ENCODE results near the gene SYNDIG1.
"Not testable (repeated sequence)": the region's sequence is repeated elsewhere in the genome, so short reads cannot be mapped to it uniquely, and the experiment has no call there.

The SYNDIG1 gene

DNA sequence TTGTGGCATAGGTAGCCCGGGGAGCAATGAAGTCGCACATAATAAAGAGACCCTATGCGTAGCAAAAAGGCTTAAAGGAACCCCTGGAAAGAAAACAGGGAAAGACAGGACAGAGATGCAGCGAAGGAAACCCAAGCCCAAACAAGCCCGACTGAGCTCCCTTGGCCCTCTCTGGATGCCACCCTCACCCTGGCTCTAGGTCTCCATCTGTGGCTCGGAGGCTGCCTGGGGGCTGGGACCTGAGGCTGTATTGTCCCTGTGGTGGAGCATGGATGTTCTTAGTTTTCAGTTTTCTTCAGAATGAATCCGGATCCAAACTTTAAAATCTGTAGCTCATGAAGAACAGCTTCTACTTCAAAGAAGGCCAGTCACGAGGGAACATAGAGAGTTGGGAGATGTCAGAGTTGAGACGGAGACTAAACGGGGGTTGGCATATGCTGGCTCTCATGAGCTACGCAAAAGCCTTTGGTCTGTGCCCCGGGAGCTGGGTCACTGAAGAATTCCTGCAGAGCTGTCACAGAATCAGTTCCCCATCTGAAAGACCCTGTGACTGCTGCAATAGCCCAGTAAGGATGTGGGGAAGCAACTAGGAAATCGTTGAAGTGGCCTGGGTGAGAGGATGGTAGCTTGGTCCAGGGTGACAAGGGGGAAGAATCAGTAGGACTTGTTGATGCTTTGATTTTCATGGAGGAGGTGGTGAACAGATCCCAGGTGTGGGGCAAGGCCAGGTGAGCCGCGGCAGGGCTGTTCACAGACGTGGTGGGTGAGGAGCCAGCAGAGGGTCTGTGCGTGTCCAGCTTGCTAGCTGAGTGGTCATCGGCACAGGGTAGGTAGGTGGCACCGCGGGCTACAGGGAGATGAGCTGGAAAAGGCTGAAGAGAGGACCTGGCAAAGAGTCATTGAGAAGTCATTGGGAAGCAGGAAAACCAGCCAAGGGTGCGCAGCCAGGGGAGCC, 35.2 kb downstream of the SYNDIG1 start:
- no peaks in the 10 kb centered on the region for H3K4me1 Mint-ChIP-seq (ENCODE audit: low read depth)
- no peaks in the 10 kb centered on the region for H3K27me3 Mint-ChIP-seq (ENCODE audit: low read depth)
- H3K36me3 Mint-ChIP-seq (ENCODE audit: low read depth): no peaks in the 10 kb centered on the region
- H3K9me3 Mint-ChIP-seq: no peaks in the 10 kb centered on the region
- no peak overlapping the region for H3K27ac Mint-ChIP-seq
- no peak overlapping the region for H3K4me3 Mint-ChIP-seq

DNA sequence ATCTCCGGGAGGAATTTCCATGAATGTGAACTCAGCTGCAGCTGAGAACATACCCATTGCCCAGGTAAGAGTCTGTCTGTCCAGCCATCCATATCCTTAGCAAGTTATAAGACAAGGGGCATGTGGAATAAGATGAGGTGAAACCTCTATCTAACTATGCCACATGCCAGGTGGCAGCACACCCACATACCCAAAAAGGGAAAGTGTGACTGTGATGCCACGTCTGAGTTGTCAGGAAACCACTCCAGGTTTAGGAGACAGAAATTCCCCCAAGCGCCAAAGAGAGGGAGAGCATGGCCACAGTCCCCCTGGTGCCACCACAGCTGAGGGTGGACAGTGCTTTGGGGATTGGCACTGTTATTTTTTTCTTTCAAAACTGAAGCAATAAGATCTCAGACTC, 36.7 kb downstream of the SYNDIG1 start:
- no peak overlapping the region for H3K27ac Mint-ChIP-seq
- H3K36me3 Mint-ChIP-seq (ENCODE audit: low read depth): no peaks in the 10 kb centered on the region
- no peak overlapping the region for H3K4me3 Mint-ChIP-seq
- no peaks in the 10 kb centered on the region for H3K4me1 Mint-ChIP-seq (ENCODE audit: low read depth)
- H3K27me3 Mint-ChIP-seq (ENCODE audit: low read depth): no peaks in the 10 kb centered on the region
- no peaks in the 10 kb centered on the region for H3K9me3 Mint-ChIP-seq

DNA sequence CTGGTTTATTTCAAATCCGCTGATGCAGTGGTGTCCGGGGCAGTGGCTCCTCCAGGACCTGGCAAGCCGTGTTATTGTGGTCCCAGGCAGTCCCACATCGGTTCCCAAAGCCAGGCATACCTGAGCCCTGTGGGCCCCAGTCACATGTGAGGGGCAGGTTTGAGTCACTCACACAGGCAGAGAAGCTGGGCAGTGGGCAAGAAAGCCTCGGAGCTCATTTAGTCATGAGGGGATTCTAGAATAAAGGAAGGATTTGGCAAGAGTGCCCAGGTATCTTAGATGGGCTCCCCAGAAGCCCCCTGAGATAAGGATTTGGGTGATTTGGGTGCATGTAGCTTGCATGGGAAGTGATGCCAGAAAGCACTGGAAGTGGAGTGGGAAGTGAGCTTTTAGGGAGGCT, 37.3 kb downstream of the SYNDIG1 start:
- no peak overlapping the region for H3K27ac Mint-ChIP-seq
- H3K4me3 Mint-ChIP-seq: no peak overlapping the region
- no peaks in the 10 kb centered on the region for H3K9me3 Mint-ChIP-seq
- H3K27me3 Mint-ChIP-seq (ENCODE audit: low read depth): no peaks in the 10 kb centered on the region
- no peaks in the 10 kb centered on the region for H3K36me3 Mint-ChIP-seq (ENCODE audit: low read depth)
- H3K4me1 Mint-ChIP-seq (ENCODE audit: low read depth): no peaks in the 10 kb centered on the region

DNA sequence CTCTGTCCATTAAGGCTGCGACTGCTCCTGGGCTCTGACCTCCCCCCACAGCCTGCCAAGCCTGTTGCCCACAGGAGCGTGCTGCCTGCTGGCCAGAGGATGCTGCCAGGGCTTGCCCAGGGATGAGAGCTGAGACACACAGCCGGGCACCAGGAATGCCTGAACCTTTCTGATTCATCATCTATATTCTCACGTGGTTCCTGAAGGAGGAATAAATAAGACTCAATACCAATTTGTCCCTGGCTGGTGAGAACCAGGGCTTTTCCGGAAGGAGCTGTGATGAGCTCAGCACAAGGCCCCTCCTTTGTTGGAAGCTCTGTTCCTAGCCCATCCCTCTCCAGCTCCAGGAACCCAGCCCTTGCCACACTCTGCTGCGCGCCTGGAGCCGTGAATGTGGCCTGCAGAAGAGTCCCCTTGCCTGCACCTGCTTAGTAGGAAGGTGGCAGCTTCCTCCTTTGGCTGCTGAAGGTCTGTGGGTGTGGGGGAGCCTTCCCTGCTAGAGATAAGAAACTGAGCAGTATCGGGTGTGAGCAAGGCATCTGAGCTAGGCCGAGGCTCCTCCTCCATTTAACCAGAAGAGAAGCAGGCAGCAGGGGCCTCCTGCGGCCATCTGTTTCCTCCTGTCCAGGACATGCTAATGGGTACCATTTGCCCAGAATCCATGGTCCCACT, 37.9 kb downstream of the SYNDIG1 start:
- no peaks in the 10 kb centered on the region for H3K36me3 Mint-ChIP-seq (ENCODE audit: low read depth)
- no peaks in the 10 kb centered on the region for H3K4me1 Mint-ChIP-seq (ENCODE audit: low read depth)
- H3K27me3 Mint-ChIP-seq (ENCODE audit: low read depth): no peaks in the 10 kb centered on the region
- no peak overlapping the region for H3K4me3 Mint-ChIP-seq
- H3K27ac Mint-ChIP-seq: no peak overlapping the region
- H3K9me3 Mint-ChIP-seq: no peaks in the 10 kb centered on the region

DNA sequence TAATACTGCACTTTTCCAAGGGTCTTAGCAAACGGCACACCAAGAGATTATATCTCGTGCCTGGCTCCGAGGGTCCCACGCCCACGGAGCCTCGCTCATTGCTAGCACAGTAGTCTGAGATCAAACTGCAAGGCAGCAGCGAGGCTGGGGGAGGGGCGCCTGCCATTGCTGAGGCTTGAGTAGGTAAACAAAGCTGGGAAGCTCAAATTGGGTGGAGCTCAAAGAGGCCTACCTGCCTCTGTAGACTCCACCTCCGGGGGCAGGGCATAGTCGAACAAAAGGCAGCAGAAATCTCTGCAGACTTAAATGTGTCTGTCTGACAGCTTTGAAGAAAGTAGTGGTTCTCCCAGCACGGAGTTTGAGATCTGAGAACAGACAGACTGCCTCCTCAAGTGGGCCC, 43.0 kb downstream of the SYNDIG1 start:
- not testable (repeated sequence) for H3K36me3 Mint-ChIP-seq (ENCODE audit: low read depth); H3K4me3 Mint-ChIP-seq; H3K27me3 Mint-ChIP-seq (ENCODE audit: low read depth); H3K9me3 Mint-ChIP-seq; H3K27ac Mint-ChIP-seq; H3K4me1 Mint-ChIP-seq (ENCODE audit: low read depth)

DNA sequence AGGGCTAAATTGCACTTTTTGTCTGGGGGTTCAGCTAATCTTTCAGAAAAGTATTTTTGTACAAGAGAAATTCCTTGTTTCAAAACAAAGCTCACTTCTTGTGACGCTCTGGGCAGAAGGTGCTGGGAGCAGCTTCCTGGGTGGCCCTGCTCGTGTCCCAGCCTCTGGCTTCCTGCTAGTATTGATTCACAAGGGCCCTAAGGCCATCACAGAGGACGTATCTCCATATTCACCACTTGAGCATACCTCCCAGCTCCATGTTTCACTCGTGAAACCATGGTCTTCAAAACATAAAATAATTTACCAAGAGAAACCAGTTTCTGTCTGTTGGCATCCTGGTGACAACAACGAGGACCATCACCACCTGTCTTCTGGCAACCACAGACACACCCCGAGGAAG, 49.1 kb downstream of the SYNDIG1 start:
- Mint-ChIP-seq H3K4me1 (ENCODE audit: low read depth) (no peaks in the 10 kb centered on the region), H3K27me3 (ENCODE audit: low read depth) (no peaks in the 10 kb centered on the region), H3K27ac (no peak overlapping the region), H3K36me3 (ENCODE audit: low read depth) (no peaks in the 10 kb centered on the region), H3K4me3 (no peak overlapping the region), H3K9me3 (no peaks in the 10 kb centered on the region)

DNA sequence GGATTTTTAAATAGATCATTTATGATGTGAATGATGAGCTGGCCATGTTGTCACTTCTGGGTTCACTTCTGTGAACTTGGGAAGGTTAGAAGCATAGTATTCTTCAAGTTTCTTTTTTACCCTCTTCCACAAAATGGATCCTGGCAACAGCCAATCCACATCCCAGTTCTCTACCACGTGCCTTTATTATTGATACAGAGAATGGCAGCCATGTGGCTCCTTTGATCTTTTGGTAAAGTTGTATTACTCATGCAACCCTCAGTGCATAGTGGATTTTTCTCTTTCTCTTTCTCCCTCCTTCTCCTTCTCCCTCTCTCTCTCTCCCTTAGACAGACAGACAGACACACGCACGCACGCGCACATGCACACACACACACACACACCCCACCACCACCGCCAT, 50.0 kb downstream of the SYNDIG1 start:
- Mint-ChIP-seq H3K4me3 (no peak overlapping the region), H3K27ac (no peak overlapping the region), H3K27me3 (ENCODE audit: low read depth) (no peaks in the 10 kb centered on the region), H3K4me1 (ENCODE audit: low read depth) (no peaks in the 10 kb centered on the region), H3K9me3 (no peaks in the 10 kb centered on the region), H3K36me3 (ENCODE audit: low read depth) (no peaks in the 10 kb centered on the region)

DNA sequence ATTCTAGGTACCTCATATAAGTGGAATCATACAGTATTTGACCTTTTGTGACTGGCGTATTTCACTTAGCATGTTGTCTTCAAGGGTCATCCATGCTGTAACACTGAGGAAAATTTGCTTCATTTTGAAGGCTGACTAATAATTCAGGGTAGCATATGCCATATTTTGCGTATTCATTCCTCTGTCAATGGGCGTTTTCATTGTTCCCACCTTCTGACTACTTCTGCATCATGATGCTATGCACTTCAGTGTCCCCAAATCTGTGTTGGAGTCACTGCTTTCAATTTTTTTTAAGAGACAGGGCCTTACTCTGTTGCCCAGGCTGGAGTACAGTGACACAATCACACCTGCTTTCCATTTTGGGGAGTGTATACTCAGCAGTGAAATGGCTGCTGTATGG, 51.6 kb downstream of the SYNDIG1 start:
- Mint-ChIP-seq H3K27ac (no peak overlapping the region), H3K4me3 (no peak overlapping the region), H3K36me3 (ENCODE audit: low read depth) (no peaks in the 10 kb centered on the region), H3K27me3 (ENCODE audit: low read depth) (no peaks in the 10 kb centered on the region), H3K4me1 (ENCODE audit: low read depth) (no peaks in the 10 kb centered on the region), H3K9me3 (no peaks in the 10 kb centered on the region)

DNA sequence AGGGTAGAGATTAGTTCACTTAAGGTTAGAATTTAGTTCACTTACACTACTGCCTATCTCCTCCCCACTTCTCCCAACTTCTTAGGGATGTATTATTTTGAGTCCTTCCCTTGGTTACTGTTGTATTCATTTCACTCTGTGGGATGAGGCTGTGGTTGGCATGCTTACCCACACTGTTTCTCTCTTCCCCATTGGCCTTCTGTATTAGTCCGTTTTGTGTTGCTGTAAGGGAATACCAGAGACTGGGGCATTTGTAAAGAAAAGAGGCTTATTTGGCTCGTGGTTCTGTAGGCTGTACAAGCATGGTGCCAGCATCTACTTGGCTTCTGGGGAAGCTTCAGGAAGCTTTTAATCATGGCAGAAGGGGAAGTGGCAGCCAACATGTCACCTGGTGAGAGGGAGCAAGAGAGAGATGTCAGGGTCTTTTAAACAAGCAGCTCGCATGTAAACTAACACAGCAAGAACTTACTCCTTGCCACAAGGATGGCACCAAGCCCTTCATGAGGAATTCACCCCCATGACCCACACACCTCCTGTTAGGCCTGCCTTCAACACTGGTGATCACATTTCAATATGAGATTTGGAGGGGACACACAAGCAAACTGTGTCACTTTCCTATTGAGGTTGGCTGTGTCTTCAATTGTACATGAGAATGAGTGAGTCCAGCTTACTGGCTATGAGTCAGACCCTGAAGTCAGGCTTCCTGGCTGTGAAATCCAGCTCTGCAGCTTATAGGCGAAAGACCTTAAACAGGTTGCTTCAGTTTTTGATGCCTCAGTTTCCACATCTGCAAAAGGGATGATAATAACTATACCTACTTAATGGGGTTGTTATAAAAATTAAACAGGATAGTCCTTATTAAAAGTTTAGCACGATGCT, 53.3 kb downstream of the SYNDIG1 start:
- Mint-ChIP-seq H3K4me3 (no peak overlapping the region), H3K36me3 (ENCODE audit: low read depth) (no peaks in the 10 kb centered on the region), H3K27ac (no peak overlapping the region), H3K4me1 (ENCODE audit: low read depth) (no peaks in the 10 kb centered on the region), H3K9me3 (no peaks in the 10 kb centered on the region), H3K27me3 (ENCODE audit: low read depth) (peaks cover 3% of the 10 kb centered on the region)

DNA sequence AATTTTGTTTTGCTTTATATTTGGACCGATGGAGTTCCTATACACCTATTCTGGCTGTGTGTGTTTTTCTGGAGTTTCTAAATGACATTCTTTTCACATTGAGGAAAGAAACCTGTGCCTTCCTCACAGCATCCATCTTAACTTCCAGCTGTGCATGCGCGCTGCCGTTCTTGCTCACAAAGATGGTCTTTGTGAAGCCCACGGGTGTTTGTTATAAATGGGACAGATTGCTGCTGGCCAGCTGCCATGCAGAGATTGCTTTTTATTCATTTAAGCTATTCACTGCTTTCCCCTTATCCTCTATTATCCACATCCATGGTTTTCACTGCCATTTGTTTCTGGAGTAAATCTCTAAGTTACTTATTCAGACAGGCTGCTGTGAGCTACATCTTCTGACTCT, 54.2 kb downstream of the SYNDIG1 start:
- Mint-ChIP-seq H3K27me3 (ENCODE audit: low read depth) (peaks cover 3% of the 10 kb centered on the region), H3K36me3 (ENCODE audit: low read depth) (no peaks in the 10 kb centered on the region), H3K4me1 (ENCODE audit: low read depth) (no peaks in the 10 kb centered on the region), H3K9me3 (no peaks in the 10 kb centered on the region), H3K27ac (no peak overlapping the region), H3K4me3 (no peak overlapping the region)

DNA sequence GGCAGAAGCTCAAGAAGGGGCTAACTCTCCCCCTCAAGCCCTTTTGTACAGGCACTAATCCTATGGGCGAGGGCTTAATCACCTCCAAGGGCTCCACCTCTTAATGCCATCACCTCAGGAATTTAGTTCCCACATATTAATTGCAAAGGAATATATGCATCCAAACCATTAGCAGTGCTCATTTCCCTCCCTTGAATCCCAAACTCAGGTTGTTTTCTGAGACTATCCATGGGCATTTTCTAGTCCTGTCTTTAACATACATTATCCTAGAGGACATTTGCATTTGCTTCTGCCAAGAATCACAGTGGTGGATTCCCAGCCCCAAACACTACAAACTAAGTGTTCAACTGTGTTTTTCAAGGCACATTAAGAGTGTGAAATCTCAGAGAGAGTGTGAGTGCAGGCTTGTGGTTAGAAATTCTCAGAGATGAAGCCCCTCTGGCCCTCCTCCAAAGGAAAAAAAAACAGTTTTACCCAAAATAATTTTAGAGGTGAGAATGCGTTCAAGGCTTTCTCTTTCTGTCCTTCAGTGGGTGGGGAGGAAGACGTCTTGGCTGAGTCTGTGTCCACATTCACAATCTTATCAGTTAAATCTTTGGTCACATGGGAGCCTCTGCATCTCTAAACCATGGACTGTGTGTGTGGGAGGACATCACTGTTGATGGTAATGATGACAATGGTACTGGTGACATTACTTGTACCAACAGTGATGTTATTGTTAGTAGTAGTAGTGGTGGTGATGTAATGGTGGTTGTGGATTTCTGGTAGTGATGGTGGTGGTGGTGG, 59.3 kb downstream of the SYNDIG1 start:
- no peaks in the 10 kb centered on the region for H3K36me3 Mint-ChIP-seq (ENCODE audit: low read depth)
- no peaks in the 10 kb centered on the region for H3K4me1 Mint-ChIP-seq (ENCODE audit: low read depth)
- peaks cover 5% of the 10 kb centered on the region for H3K9me3 Mint-ChIP-seq
- H3K4me3 Mint-ChIP-seq: no peak overlapping the region
- no peak overlapping the region for H3K27ac Mint-ChIP-seq
- peaks cover 3% of the 10 kb centered on the region for H3K27me3 Mint-ChIP-seq (ENCODE audit: low read depth)

DNA sequence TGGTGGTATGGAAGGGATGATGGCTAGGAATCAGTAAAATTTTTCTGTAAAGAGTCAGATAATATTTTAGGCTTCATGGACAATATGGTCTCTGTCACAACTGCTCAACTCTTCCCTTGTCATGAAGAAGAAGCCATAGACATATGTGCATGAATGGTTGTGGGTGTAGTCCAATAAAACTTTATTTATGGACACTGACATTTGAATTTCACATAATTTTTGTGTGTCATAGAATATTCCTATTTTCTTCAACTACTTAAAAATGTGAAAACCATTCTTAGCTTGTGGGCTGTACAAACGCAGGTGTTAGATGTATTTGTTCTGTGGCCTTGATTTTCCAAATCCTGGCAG, 59.9 kb downstream of the SYNDIG1 start:
- Mint-ChIP-seq H3K27me3 (ENCODE audit: low read depth) (peaks cover 3% of the 10 kb centered on the region), H3K36me3 (ENCODE audit: low read depth) (no peaks in the 10 kb centered on the region), H3K9me3 (peaks cover 5% of the 10 kb centered on the region), H3K4me3 (no peak overlapping the region), H3K4me1 (ENCODE audit: low read depth) (no peaks in the 10 kb centered on the region), H3K27ac (no peak overlapping the region)

DNA sequence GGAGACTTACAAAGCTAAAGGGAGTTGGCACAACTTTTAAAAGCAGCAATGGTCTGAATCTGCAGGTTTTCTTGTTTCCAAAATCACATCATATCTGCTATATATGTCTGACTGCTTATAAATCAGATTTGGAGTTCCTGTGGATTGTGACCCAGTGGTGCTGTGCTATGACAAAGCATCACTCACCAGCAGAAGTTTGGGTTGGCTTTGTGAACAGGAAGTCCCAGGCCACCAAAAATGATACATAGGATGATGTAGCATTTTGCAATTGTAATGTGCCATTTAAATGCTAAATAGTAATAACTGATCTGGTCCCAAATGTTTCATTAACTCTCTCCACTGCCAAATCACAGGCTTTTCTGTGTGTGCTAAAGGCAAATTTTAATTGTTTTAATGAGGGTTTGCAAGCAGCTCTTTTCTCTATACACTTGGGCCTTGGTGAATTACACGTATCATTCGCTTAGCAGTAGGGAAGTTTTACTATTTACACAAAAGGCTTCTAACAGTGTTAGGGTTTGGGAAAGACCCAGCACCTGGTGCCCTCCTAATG, 60.8 kb downstream of the SYNDIG1 start:
- no peaks in the 10 kb centered on the region for H3K4me1 Mint-ChIP-seq (ENCODE audit: low read depth)
- H3K9me3 Mint-ChIP-seq: peaks cover 5% of the 10 kb centered on the region
- H3K36me3 Mint-ChIP-seq (ENCODE audit: low read depth): no peaks in the 10 kb centered on the region
- H3K27ac Mint-ChIP-seq: no peak overlapping the region
- H3K27me3 Mint-ChIP-seq (ENCODE audit: low read depth): peaks cover 3% of the 10 kb centered on the region
- H3K4me3 Mint-ChIP-seq: no peak overlapping the region

DNA sequence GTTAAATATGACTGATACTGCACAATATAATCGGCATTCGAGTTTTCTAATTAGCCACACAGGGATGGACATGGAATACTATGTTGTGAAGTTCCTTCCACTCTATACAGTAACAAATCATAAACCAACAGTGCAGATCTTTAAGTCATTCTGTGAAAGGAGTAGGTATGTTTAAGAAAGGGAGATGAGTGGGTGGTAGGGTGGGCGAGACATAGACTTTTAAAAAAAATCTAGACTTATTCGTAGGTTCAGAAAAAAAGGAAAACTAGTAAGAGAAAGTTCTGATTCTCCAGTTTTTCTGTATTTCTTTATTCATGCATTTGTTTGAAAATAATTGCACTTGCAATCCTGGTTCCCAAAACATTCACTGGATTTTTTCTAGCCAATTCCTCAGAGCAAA, 61.8 kb downstream of the SYNDIG1 start:
- Mint-ChIP-seq H3K9me3 (peaks cover 5% of the 10 kb centered on the region), H3K27ac (no peak overlapping the region)

More for the DNA sequence above, 61.8 kb downstream of the SYNDIG1 start:
- no peaks in the 10 kb centered on the region for H3K4me1 Mint-ChIP-seq (ENCODE audit: low read depth)
- H3K27me3 Mint-ChIP-seq (ENCODE audit: low read depth): peaks cover 3% of the 10 kb centered on the region
- no peaks in the 10 kb centered on the region for H3K36me3 Mint-ChIP-seq (ENCODE audit: low read depth)
- no peak overlapping the region for H3K4me3 Mint-ChIP-seq
